Cardiac septum (tissue), 1 donor: ENCODE data around the gene AMBP. TPM values are rescaled to one million over a fixed set of nuclear protein-coding genes. Genes with fewer than 3 reads are reported as not detected.

Experiments used
- DNase-seq: peaks from one replicate; pipeline ENCODE4 v3.0.0-alpha.2; 2020; ENCODE audit warnings: low spot score
- intact Hi-C: fragments of 100-400 bp; cut with DNase I; formaldehyde crosslinking; loops from one replicate; pipeline ENCODE4 v1.14.0; 2022
- total RNA-seq: library from RNA; stranded (reverse); fragmentation: NEBNext Ultra II Directional; extraction: Animal tissue kit (Norgen Biotek cat#: 25700); gene quantifications from one replicate; pipeline ENCODE4 v1.2.1, GENCODE V29; 2021
- donor health status: DM: no; HTN: no; CAD: no.

Gene AMBP
- total RNA-seq, 1 donor from 2014 or later: not detected

GRCh38 chr9:114115654-114116125 is 37.6 kb upstream of the AMBP start:
- intact Hi-C loops: loop anchor here (10.0 kb wide), 1 partner anchor 61 kb away; no protein-coding TSS in a partner anchor
- DNase-seq: no peak

- no peak for DNase-seq
- intact Hi-C loops: loop anchor here (10.0 kb wide), 1 partner anchor 60 kb away; no protein-coding TSS in a partner anchor
These were observed 36.3 kb upstream of the AMBP start for GRCh38 chr9:114114364-114114763.

DNA sequence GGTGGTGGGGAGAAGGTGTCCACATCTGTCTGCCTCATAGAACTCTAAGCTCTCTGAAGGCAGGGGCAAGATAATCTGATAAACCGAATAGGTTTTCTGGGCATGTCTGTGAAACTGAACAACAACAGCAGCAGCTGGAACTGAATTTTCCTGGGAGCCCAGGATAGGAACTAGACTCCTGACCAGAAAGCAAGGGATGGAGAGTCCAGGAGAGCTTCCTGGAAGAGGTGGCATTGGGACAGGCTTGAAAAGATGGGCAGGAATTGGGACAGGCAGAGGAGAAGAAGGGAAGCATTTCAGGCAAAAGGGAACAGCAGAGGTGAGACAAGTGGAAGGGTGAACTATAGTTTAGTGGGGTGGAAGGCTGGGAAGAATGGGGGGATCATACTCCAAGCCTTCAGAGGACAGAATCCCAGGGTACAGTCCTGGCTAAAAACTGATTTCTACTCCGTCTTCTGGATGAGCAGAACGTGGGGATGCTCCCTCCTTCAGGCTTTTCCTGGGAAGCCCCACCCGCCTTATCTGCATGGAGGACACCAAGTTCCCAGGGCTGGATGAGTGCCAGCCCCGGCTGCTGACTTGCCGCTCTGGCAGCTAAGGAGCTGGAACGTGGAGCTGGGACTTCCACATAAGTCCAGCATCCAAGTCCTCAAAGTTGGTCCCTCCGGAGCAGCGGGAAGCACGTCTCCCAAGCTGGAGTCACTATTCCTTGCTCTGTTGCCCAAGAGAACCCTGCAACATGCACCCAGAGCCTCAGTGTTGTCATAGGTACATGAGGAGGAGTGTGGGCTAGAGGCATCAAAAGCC is 34.9 kb upstream of the AMBP start:
- intact Hi-C loops: loop anchor here (10.0 kb wide), 1 partner anchor 58 kb away; no protein-coding TSS in a partner anchor
- peak; percentile 85 for DNase-seq

DNA sequence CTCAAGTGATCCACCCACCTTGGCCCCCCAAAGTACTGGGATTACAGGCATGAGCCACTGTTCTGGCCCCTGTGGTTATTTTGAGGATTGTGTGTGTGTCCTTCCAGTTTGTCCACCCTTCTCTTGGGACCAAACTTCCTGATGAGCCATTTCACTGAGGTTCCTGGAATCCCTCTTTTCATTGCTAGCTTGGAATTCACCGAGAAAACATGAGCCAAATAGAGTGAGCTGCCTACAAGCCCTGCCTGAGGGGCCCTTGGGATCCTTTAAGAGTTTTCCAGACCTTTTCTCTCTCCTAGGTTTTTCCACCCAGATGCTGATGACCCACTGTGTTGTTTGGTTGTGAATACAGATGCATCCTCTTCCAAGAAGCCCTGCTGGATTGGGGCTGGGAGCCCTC is 34.2 kb upstream of the AMBP start:
- intact Hi-C loops: loop anchor here (10.0 kb wide), 1 partner anchor 58 kb away; no protein-coding TSS in a partner anchor

GRCh38 chr9:114110180-114110579 is 32.1 kb upstream of the AMBP start:
- no peak for DNase-seq
- intact Hi-C loops: loop anchor here (10.0 kb wide), 1 partner anchor 55 kb away; no protein-coding TSS in a partner anchor

More for the DNA sequence above, 34.2 kb upstream of the AMBP start:
- no peak for DNase-seq

GRCh38 chr9:114109124-114109523 is 31.0 kb upstream of the AMBP start:
- no peak for DNase-seq
- intact Hi-C loops: loop anchor here (1.0 to 5.0 kb wide), 3 partner anchors 45 to 182 kb away; no protein-coding TSS in a partner anchor

- intact Hi-C loops: loop anchor here (2.0 to 5.0 kb wide), 2 partner anchors 164 to 183 kb away; no protein-coding TSS in a partner anchor
- peak; percentile 85 for DNase-seq
These were observed 30.1 kb upstream of the AMBP start for GRCh38 chr9:114108016-114108833.

DNA sequence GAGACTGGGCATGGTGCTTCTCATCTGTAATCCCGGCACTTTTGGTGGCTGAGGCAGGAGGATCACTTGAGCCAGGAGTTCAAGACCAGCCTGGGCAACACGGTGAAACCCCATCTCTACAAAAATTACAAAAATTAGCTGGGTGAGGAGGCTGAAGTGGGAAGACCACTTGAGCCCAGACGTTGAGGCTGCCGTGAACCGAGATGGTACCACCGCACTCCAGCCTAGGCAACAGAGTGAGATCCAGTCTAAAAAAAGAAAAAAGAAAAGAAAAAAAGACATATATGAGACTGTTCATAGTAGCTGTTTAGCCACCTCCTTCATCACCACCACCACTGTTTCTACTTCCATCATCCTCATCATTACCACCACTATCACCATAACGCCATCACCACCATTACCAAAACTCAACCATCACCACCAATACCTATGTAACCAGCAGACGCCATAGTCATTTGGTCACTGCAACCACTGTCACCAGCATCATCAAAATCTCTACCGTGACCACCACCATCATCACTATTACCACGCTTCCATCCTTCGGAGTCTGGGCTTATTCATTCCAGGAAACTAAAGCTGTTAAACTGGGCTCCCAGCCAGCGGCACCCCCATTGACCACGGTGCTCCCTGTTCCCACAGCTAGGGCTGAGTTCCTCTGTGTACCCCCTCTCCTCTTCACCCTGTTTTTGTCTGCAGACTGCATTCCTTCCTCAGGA is 29.3 kb upstream of the AMBP start:
- intact Hi-C loops: loop anchor here (2.0 to 5.0 kb wide), 2 partner anchors 165 to 183 kb away; no protein-coding TSS in a partner anchor
- no peak for DNase-seq

DNA sequence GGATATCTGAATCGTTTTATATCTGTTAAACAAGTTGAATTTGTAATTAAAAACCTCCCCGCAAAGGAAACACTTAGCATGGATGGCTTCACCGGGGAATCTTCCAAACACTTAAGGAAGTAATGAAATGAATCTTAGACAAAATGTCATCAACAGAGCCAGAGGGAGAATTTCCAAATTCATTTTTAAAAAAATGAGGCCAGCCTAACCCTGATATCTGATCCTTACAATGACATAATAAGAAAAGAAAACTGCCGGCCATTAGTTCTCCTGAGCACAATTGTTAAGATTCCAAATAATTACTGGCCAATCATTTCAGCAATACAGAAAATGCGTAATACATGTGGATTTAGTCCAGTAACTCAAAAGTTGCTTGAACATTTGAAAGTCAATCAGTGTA is 27.1 kb upstream of the AMBP start:
- intact Hi-C loops: loop anchor here (5.0 kb wide), 1 partner anchor 167 kb away; no protein-coding TSS in a partner anchor
- DNase-seq: no peak

DNA sequence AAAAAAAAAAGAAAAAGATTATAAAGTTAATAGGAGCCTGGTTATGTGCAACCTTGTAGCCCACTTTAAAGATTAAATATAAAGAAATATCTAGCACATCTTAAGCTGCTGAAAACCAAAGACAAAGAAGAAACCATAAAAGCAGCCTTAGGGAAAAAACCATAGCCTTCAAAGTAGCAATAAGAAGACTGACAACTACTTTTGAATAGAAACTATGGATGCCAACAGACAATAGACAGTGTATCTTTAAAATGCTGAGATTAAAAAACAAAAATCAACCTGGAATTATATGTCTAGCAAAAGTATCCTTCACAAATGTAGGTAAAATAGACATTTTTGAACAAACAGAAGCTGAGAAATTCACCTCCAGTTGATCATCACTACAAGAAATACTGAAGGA is 24.4 kb upstream of the AMBP start:
- intact Hi-C loops: no loop called here
- no peak for DNase-seq

GRCh38 chr9:114100536-114100935 is 22.4 kb upstream of the AMBP start:
- no peak for DNase-seq
- intact Hi-C loops: no loop called here

DNA sequence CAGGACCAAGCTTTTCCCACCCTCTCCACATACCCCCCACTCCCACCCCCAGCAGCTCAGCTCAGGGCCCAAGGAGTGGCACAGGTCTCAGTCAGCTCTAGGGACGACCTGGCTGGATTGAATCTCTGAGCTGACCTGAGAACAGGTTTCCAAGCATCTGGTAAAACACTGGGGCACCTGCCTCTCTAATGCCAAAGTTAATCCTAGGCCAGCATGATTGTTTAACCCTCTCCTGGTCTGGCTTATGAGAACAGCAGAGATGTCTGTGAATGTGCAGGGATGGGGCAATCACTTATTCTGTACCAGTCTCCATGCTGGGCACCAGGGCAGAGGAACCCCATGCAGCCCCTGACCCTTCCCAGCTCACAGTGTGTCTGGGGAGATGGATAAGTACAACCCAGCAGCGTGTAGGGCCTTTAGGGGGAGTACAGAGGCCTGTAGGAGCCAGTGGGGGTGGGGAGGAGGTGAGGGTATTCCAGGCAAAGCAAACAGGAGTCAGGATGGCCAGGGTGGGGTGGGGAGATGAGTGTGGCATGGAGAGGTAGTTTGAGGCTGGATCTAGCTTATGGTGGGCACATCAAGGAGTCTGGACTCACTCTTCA is 21.7 kb upstream of the AMBP start:
- intact Hi-C loops: no loop called here
- DNase-seq: no peak

- DNase-seq: no peak
- intact Hi-C loops: no loop called here
These were observed 21.0 kb upstream of the AMBP start, which contains the start of gene KIF12 for GRCh38 chr9:114098936-114099668. Gene KIF12, minus strand, starts transcription at chr9:114099292. Its CDS starts 16 bp downstream, at chr9:114099276.

- DNase-seq: no peak
- intact Hi-C loops: no loop called here
These were observed 20.2 kb upstream of the AMBP start for GRCh38 chr9:114098021-114098935.

- intact Hi-C loops: no loop called here
- no peak for DNase-seq
These were observed 19.5 kb upstream of the AMBP start for GRCh38 chr9:114097613-114098020.

- DNase-seq: no peak
- intact Hi-C loops: no loop called here
These were observed 18.9 kb upstream of the AMBP start for GRCh38 chr9:114096866-114097612.
